SK-N-SH (cell line): ENCODE results near the gene AKAP6. TPM values are rescaled to one million over a fixed set of nuclear protein-coding genes. Genes with fewer than 3 reads are reported as not detected.

Experiments
- CTCF ChIA-PET: fragments of 300-600, 350-600 bp; formaldehyde crosslinking; extraction: SDS; loops from one replicate; lab custom pipeline; 2021; lab: Yijun Ruan, JAX
- POLR2A ChIA-PET: fragments of 350-600 bp; sonication (Branson Sonifier 250); formaldehyde crosslinking; extraction: SDS; loops from one replicate; lab custom pipeline; 2020; ENCODE audit warnings: antibody characterized with exemption, inconsistent platforms; lab: Yijun Ruan, JAX
- DNase-seq: peaks from one replicate; pipeline ENCODE4 v3.0.0; 2012
- H2AFZ ChIP-seq: fragments of 200-600 bp; sonication (generic); 2 replicates; pipeline ENCODE4 v1.8.1; 2016; ENCODE audit warnings: antibody characterized with exemption, mild to moderate bottlenecking, low read depth
- H3F3A ChIP-seq: fragments of 200-600 bp; sonication (generic); replicated peaks from 2 replicates; pipeline ENCODE3; 2016; ENCODE audit warnings: antibody characterized with exemption, mild to moderate bottlenecking; ENCODE audit not compliant: insufficient read depth
- H3K27ac ChIP-seq, 2 experiments: fragments of 200-500 bp in 1 of 2; fragments of 200-600 bp in 1 of 2; sonication (Bioruptor generic) in 1 of 2; sonication (generic), shearing (Covaris generic) in 1 of 2; 2 replicates each; pipeline versions ENCODE4 v1.5.1 to v1.6.1; 2014 to 2016; ENCODE audit warnings: low read depth in 2 of 2, inconsistent platforms in 1 of 2, low read length in 1 of 2, mild to moderate bottlenecking in 1 of 2, mixed read lengths in 1 of 2
- H3K27me3 ChIP-seq: fragments of 200-600 bp; sonication (generic), shearing (Covaris generic); 2 replicates; pipeline ENCODE4 v1.6.1; 2016; ENCODE audit warnings: mixed run types; ENCODE audit not compliant: insufficient read depth
- H3K36me3 ChIP-seq, 2 experiments: fragments of 200-500 bp in 1 of 2; fragments of 200-600 bp in 1 of 2; sonication (Bioruptor generic) in 1 of 2; sonication (generic) in 1 of 2; replicated peaks in 1 of 2; 2 replicates each; pipeline versions ENCODE3 to v1.5.1; 2014 to 2016; ENCODE audit warnings: low read length in 1 of 2, mild to moderate bottlenecking in 1 of 2; ENCODE audit not compliant: insufficient read depth in 2 of 2, control insufficient read depth in 1 of 2
- H3K4me1 ChIP-seq, 2 experiments: fragments of 200-500 bp in 1 of 2; fragments of 200-600 bp in 1 of 2; sonication (Bioruptor generic) in 1 of 2; sonication (generic), shearing (Covaris generic) in 1 of 2; 2 replicates each; pipeline versions ENCODE4 v1.5.1 to v1.6.1; 2014 to 2016; ENCODE audit warnings: low read depth in 1 of 2, low read length in 1 of 2, mixed run types in 1 of 2; ENCODE audit not compliant: insufficient read depth in 2 of 2, control insufficient read depth in 1 of 2
- H3K4me2 ChIP-seq: fragments of 200-600 bp; sonication (generic), shearing (Covaris generic); 2 replicates; pipeline ENCODE4 v1.6.1; 2017; ENCODE audit warnings: mixed run types
- H3K4me3 ChIP-seq, 2 experiments: fragments of 200-500 bp in 1 of 2; fragments of 200-600 bp in 1 of 2; sonication (Bioruptor generic) in 1 of 2; sonication (generic), shearing (Covaris generic) in 1 of 2; 2 replicates each; pipeline versions ENCODE4 v1.5.1 to v1.8.1; 2014 to 2016; ENCODE audit warnings: low read depth in 2 of 2, inconsistent platforms in 1 of 2, low read length in 1 of 2, mild to moderate bottlenecking in 1 of 2, mixed read lengths in 1 of 2, moderate library complexity in 1 of 2
- H3K79me2 ChIP-seq: fragments of 200-600 bp; sonication (generic); 2 replicates; pipeline ENCODE4 v1.8.1; 2017; ENCODE audit warnings: mild to moderate bottlenecking; ENCODE audit not compliant: insufficient read depth
- H3K9ac ChIP-seq: fragments of 200-600 bp; sonication (generic); 2 replicates; pipeline ENCODE4 v1.6.1; 2017; ENCODE audit warnings: mixed run types
- H3K9me2 ChIP-seq: fragments of 200-600 bp; sonication (generic); 2 replicates; pipeline ENCODE4 v1.6.1; 2017; ENCODE audit warnings: mixed run types
- H3K9me3 ChIP-seq: fragments of 200-600 bp; sonication (generic); 2 replicates; pipeline ENCODE4 v1.6.1; 2017; ENCODE audit warnings: mixed run types, mild to moderate bottlenecking, moderate library complexity
- H4K20me1 ChIP-seq: fragments of 200-600 bp; sonication (generic); 2 replicates; pipeline ENCODE4 v1.6.1; 2017; ENCODE audit warnings: mild to moderate bottlenecking, mixed run types; ENCODE audit not compliant: insufficient read depth
- EP300 ChIP-seq, 2 experiments: IDR thresholded peaks; 2 replicates each; pipeline versions ENCODE4 v1.4.0 to v1.6.1; 2012; ENCODE audit warnings: borderline replicate concordance in 1 of 2, low read depth in 1 of 2, low read length in 1 of 2
- EZH2phosphoT487 ChIP-seq: fragments of 200-600 bp; sonication (generic); IDR thresholded peaks from 2 replicates; pipeline ENCODE4 v1.6.1; 2017; ENCODE audit warnings: low read depth, mixed run types, mild to moderate bottlenecking, antibody characterized with exemption, moderate library complexity, borderline replicate concordance
- NFIC ChIP-seq: IDR thresholded peaks from 2 replicates; pipeline ENCODE4 v1.4.0; 2012; ENCODE audit warnings: borderline replicate concordance
- RCOR1 ChIP-seq: fragments of 150-350 bp; IDR thresholded peaks from 2 replicates; pipeline ENCODE4 v1.6.1; 2017; ENCODE audit warnings: antibody characterized with exemption, low read length
- RFX5 ChIP-seq: IDR thresholded peaks from 2 replicates; pipeline ENCODE4 v1.6.1; 2012; ENCODE audit warnings: mild to moderate bottlenecking, improper control_type of control experiment, low read length
- RXRA ChIP-seq: IDR thresholded peaks from 2 replicates; pipeline ENCODE4 v1.4.0; 2012; ENCODE audit warnings: low read depth, mild to moderate bottlenecking, borderline replicate concordance
- TAF1 ChIP-seq: IDR thresholded peaks from 2 replicates; pipeline ENCODE4 v1.6.1; 2012; ENCODE audit warnings: low read depth, mild to moderate bottlenecking, low read length, moderate library complexity, borderline replicate concordance
- TCF12 ChIP-seq: IDR thresholded peaks from 2 replicates; pipeline ENCODE4 v1.4.0; 2012
- YY1 ChIP-seq: IDR thresholded peaks from 2 replicates; pipeline ENCODE4 v1.4.0; 2012; ENCODE audit warnings: low read depth, mild to moderate bottlenecking
- WGBS: methylation state at CpG from one replicate; pipeline ENCODE4 v1.1.6; 2017; ENCODE audit warnings: low lambda C conversion rate; 5-methylcytosine and 5-hydroxymethylcytosine counted together
- polyA plus RNA-seq, 3 experiments: library from polyadenylated mRNA; depleted of rRNA; stranded (reverse); fragments of >200 nt; gene quantifications; 2 replicates each; pipeline ENCODE4 v1.2.3, GENCODE V29; 2012
- TF ChIP-seq, protein P1 (sequence below): fragments of 200-600 bp; sonication (generic); IDR thresholded peaks from 2 replicates; pipeline ENCODE4 v1.6.1; 2017; ENCODE audit warnings: antibody characterized with exemption, mild to moderate bottlenecking, moderate library complexity
- TF ChIP-seq, protein P2 (sequence below): IDR thresholded peaks from 2 replicates; pipeline ENCODE4 v1.4.0; 2012; ENCODE audit warnings: low read depth, borderline replicate concordance
- TF ChIP-seq, protein P3 (sequence below): fragments of 150-350 bp; IDR thresholded peaks from 2 replicates; pipeline ENCODE4 v1.6.1; 2016; ENCODE audit warnings: mild to moderate bottlenecking, low read depth, low read length

Gene AKAP6
- polyA plus RNA-seq, 1 of the 3 experiments (the other 2 are of a cell fraction), result 1.7 TPM

DNA sequence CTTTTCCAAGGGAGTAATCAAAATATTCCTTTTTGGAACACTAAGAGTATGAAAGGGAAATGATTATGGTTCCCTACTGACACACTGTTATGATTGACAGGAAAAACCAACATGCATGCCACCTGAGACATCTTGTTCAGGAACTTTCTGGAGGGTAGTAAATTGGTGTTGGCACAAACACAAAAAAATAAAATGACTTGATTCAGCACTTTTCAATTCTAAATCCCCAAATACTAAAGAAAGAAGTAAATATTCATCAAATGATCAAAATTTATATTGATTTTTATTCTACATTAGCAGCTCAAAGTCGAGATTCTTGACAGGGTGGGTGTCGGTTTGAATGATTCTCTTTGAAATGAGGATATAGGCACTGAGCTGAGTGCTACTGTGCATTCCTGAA lies 338.2 kb downstream of the AKAP6 start (continued):
- TF ChIP-seq, protein P1, sequence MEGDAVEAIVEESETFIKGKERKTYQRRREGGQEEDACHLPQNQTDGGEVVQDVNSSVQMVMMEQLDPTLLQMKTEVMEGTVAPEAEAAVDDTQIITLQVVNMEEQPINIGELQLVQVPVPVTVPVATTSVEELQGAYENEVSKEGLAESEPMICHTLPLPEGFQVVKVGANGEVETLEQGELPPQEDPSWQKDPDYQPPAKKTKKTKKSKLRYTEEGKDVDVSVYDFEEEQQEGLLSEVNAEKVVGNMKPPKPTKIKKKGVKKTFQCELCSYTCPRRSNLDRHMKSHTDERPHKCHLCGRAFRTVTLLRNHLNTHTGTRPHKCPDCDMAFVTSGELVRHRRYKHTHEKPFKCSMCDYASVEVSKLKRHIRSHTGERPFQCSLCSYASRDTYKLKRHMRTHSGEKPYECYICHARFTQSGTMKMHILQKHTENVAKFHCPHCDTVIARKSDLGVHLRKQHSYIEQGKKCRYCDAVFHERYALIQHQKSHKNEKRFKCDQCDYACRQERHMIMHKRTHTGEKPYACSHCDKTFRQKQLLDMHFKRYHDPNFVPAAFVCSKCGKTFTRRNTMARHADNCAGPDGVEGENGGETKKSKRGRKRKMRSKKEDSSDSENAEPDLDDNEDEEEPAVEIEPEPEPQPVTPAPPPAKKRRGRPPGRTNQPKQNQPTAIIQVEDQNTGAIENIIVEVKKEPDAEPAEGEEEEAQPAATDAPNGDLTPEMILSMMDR, result no peak
- TF ChIP-seq RXRA (no peak), NFIC (no peak), EZH2phosphoT487 (no peak), RCOR1 (no peak), YY1 (no peak), EP300 (IDR thresholded peaks at IDR 0.05; ENCODE audit: borderline replicate concordance in 1 of 2, low read depth in 1 of 2, low read length in 1 of 2) (no peak), RFX5 (no peak), TCF12 (no peak)
- TF ChIP-seq, protein P2, sequence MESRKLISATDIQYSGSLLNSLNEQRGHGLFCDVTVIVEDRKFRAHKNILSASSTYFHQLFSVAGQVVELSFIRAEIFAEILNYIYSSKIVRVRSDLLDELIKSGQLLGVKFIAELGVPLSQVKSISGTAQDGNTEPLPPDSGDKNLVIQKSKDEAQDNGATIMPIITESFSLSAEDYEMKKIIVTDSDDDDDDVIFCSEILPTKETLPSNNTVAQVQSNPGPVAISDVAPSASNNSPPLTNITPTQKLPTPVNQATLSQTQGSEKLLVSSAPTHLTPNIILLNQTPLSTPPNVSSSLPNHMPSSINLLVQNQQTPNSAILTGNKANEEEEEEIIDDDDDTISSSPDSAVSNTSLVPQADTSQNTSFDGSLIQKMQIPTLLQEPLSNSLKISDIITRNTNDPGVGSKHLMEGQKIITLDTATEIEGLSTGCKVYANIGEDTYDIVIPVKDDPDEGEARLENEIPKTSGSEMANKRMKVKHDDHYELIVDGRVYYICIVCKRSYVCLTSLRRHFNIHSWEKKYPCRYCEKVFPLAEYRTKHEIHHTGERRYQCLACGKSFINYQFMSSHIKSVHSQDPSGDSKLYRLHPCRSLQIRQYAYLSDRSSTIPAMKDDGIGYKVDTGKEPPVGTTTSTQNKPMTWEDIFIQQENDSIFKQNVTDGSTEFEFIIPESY, result no peak
- TF ChIP-seq, protein P3, sequence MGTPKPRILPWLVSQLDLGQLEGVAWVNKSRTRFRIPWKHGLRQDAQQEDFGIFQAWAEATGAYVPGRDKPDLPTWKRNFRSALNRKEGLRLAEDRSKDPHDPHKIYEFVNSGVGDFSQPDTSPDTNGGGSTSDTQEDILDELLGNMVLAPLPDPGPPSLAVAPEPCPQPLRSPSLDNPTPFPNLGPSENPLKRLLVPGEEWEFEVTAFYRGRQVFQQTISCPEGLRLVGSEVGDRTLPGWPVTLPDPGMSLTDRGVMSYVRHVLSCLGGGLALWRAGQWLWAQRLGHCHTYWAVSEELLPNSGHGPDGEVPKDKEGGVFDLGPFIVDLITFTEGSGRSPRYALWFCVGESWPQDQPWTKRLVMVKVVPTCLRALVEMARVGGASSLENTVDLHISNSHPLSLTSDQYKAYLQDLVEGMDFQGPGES, result no peak

DNA sequence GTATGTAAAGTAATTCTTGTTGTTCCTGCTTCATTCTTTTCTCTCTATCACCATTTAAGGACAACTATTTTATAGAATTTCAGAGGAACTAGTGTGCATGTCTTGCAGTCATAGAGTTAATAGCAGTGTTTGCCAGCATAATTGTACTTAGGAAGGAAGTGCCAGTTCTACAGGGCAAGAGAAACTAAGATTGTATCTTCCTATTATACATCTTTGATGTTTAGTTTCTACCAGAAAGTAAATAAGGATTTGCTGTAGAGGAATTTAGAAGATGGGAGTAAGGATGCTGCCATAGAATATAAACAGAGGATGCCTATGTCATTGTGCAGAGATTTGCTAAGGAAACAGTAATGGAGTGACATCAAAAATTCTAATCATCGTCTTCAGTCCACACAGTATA lies 338.7 kb downstream of the AKAP6 start:
- no peaks in the 10 kb centered on the region for H3K9me2 ChIP-seq
- no peak for TF ChIP-seq TAF1
- ChIA-PET POLR2A (no interaction called here), CTCF (interaction anchor here (1.5 kb wide), 1 partner anchor 18 kb away, joined by 3 read pairs; no protein-coding TSS in a partner anchor)
- 81% methylated on average over 1 of the region's 1 CpG for WGBS
- no peak for DNase-seq
- H3K9me3 ChIP-seq, result no peaks in the 10 kb centered on the region
- H4K20me1 ChIP-seq, result no peaks in the 10 kb centered on the region
- H2AFZ ChIP-seq, result no peak overlapping the region
- no peaks in the 10 kb centered on the region for H3K79me2 ChIP-seq
- no peaks in the 10 kb centered on the region for H3K36me3 ChIP-seq
- peaks cover 5% of the 10 kb centered on the region for H3F3A ChIP-seq
- no peak overlapping the region for H3K4me3 ChIP-seq
- no peak overlapping the region for H3K9ac ChIP-seq
- H3K4me2 ChIP-seq, result no peak overlapping the region
- peaks cover 16 to 22% of the 10 kb centered on the region in 2 experiments for H3K4me1 ChIP-seq
- H3K27me3 ChIP-seq, result no peaks in the 10 kb centered on the region
- H3K27ac ChIP-seq, result no peak overlapping the region; a peak in 2 of 4 replicates
